Heart right ventricle (tissue), 16 donors: ENCODE results near the gene GTF2F1. TPM values are rescaled to one million over a fixed set of nuclear protein-coding genes. Genes with fewer than 3 reads are reported as not detected.

ENCODE experiments used
- ATAC-seq, 8 donors: fragments of 200-7000 bp; cut with Tn5 transposase; one replicate each; pipeline ENCODE4 v1.9.1; 2020; ENCODE audit warnings: mild to moderate bottlenecking in 8 of 8, moderate library complexity in 8 of 8, moderate number of reproducible peaks in 1 of 8
- DNase-seq, 2 donors: peaks; one replicate each; pipeline ENCODE4 v3.0.0-alpha.2; 2020
- H3K27ac ChIP-seq, 10 donors: fragments of 200-600 bp; sonication (generic) in 2 of 10; one replicate each; pipeline versions ENCODE4 v1.5.0 to v1.8.0; 2020 to 2022; ENCODE audit warnings: mild to moderate bottlenecking in 3 of 10
- H3K27me3 ChIP-seq, 7 donors: fragments of 200-600 bp; one replicate each; pipeline ENCODE4 v1.8.0; 2021 to 2022; ENCODE audit warnings: mild to moderate bottlenecking in 2 of 7
- H3K36me3 ChIP-seq, 9 donors: fragments of 200-600 bp; sonication (generic) in 1 of 9; one replicate each; pipeline versions ENCODE4 v1.5.0 to v1.8.0; 2020 to 2022; ENCODE audit warnings: mild to moderate bottlenecking in 2 of 9
- H3K4me1 ChIP-seq, 9 donors: fragments of 200-600 bp; sonication (generic) in 1 of 9; one replicate each; pipeline versions ENCODE4 v1.5.0 to v1.8.0; 2020 to 2022; ENCODE audit warnings: mild to moderate bottlenecking in 4 of 9
- H3K4me3 ChIP-seq, 10 donors: fragments of 200-600 bp; sonication (generic) in 2 of 10; one replicate each; pipeline versions ENCODE4 v1.5.0 to v1.8.0; 2020 to 2022; ENCODE audit warnings: mild to moderate bottlenecking in 7 of 10, moderate library complexity in 2 of 10
- H3K9me3 ChIP-seq, 11 donors: fragments of 200-600 bp in 10 of 11; sonication (generic) in 2 of 11; one replicate each; pipeline versions ENCODE4 v1.5.0 to v1.8.0; 2013 to 2022; ENCODE audit warnings: mild to moderate bottlenecking in 2 of 11, control low read depth in 1 of 11, moderate library complexity in 1 of 11
- WGBS, 2 donors: extraction: QIAGEN DNeasy Blood & Tissue Kit; methylation state at CpG; one replicate each; pipeline ENCODE4 v1.1.7; 2013; ENCODE audit warnings: inconsistent platforms in 1 of 2; 5-methylcytosine and 5-hydroxymethylcytosine counted together
- intact Hi-C, 10 donors: fragments of 100-400 bp; cut with DNase I; formaldehyde crosslinking; loops; one replicate each; pipeline versions ENCODE4 v1.11.1 to v1.14.2; 2022
- long read RNA-seq, 3 donors: library from polyadenylated mRNA; unstranded; transcript quantifications; one replicate each; pipeline ENCODE4 v2.0.0, GENCODE V29; 2020 to 2021
- polyA plus RNA-seq, 2 donors: library from polyadenylated mRNA; stranded (reverse); fragments of 200-250 nt; gene quantifications; one replicate each; pipeline ENCODE4 v1.2.3, GENCODE V29; 2013
- total RNA-seq, 10 donors: library from RNA; stranded (reverse); fragmentation: NEBNext Ultra II Directional in 3 of 10; extraction: Animal tissue kit (Norgen Biotek cat#: 25700) in 3 of 10; gene quantifications; one replicate each; pipeline versions ENCODE4 v1.2.1 to v1.2.4, GENCODE V29; 2021 to 2023
- TF ChIP-seq, protein P1 (sequence below), 9 donors: fragments of 200-600 bp; sonication (generic) in 2 of 9; IDR thresholded peaks; one replicate each; pipeline versions ENCODE4 v1.5.0 to v1.8.0; 2021 to 2022; ENCODE audit warnings: antibody characterized with exemption in 9 of 9, mild to moderate bottlenecking in 5 of 9, moderate library complexity in 1 of 9
- donor health status: Arrhythmogenic right ventricular cardiomyopathy.
- donor health status: ischemic (EF 13 %, LVEDD 7.1; RV severe dilation, severe dysfunction).
- donor health status: healthy with polysubstance abuse.
- donor health status: DM: no; HTN: yes; CAD: no.
- donor health status: DM: no; HTN: no; CAD: no.
- donor health status: ischemic (EF 25% LVEDD 6.9; RV normal size, moderate dysfunction).
- donor health status: ischemic (EF 25% LVEDD 5.7; RV mildly dilated, moderate dysfunction).
- donor health status: healthy.
- donor health status: DM: yes; HTN: yes; CAD: no.
- donor health status: Ischemic cardiomyopathy.
- donor health status: ischemic (EF 35%, LVEDD 5.7; RV mildly dilated, moderate dysfunction).
- donor health status: nonischemic (EF 11% LVEDD 7.7; RV severe dilation, severe dysfunction).
- donor health status: DM: yes; HTN: yes; CAD: no.
- donor health status: PGD.
- donor health status: ischemic (EF 29% LVEDD 5.4; RV normal size, mild dysfunction).
- donor health status: nonischemic (EF 23%, LVEDD 6.1; RV moderate dilation, normal function).

Gene GTF2F1, protein sequence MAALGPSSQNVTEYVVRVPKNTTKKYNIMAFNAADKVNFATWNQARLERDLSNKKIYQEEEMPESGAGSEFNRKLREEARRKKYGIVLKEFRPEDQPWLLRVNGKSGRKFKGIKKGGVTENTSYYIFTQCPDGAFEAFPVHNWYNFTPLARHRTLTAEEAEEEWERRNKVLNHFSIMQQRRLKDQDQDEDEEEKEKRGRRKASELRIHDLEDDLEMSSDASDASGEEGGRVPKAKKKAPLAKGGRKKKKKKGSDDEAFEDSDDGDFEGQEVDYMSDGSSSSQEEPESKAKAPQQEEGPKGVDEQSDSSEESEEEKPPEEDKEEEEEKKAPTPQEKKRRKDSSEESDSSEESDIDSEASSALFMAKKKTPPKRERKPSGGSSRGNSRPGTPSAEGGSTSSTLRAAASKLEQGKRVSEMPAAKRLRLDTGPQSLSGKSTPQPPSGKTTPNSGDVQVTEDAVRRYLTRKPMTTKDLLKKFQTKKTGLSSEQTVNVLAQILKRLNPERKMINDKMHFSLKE
- total RNA-seq (10 to 100 TPM; 26.4 to 36.4 (median 30.8) TPM), polyA plus RNA-seq (10 to 100 TPM; 23.3 to 44.8 TPM)
- long read RNA-seq, donor 1, transcript GTF2F1-201 (13 exons, 2,731 nt), result major isoform, 27 of 59 reads
- long read RNA-seq, donor 1, partial matches to known transcripts, result 15 of 59 reads
- long read RNA-seq, donor 1, other reads (novel, unspliced or antisense), result 17 of 59 reads
- long read RNA-seq, donor 2, transcript GTF2F1-201 (13 exons, 2,731 nt), result major isoform, 42 of 67 reads
- long read RNA-seq, donor 2, partial matches to known transcripts, result 18 of 67 reads
- long read RNA-seq, donor 2, other reads (novel, unspliced or antisense), result 7 of 67 reads
- long read RNA-seq, donor 3, transcript GTF2F1-201 (13 exons, 2,731 nt), result major isoform, 95 of 126 reads
- long read RNA-seq, donor 3, partial matches to known transcripts, result 16 of 126 reads
- long read RNA-seq, donor 3, other reads (novel, unspliced or antisense), result 15 of 126 reads

DNA sequence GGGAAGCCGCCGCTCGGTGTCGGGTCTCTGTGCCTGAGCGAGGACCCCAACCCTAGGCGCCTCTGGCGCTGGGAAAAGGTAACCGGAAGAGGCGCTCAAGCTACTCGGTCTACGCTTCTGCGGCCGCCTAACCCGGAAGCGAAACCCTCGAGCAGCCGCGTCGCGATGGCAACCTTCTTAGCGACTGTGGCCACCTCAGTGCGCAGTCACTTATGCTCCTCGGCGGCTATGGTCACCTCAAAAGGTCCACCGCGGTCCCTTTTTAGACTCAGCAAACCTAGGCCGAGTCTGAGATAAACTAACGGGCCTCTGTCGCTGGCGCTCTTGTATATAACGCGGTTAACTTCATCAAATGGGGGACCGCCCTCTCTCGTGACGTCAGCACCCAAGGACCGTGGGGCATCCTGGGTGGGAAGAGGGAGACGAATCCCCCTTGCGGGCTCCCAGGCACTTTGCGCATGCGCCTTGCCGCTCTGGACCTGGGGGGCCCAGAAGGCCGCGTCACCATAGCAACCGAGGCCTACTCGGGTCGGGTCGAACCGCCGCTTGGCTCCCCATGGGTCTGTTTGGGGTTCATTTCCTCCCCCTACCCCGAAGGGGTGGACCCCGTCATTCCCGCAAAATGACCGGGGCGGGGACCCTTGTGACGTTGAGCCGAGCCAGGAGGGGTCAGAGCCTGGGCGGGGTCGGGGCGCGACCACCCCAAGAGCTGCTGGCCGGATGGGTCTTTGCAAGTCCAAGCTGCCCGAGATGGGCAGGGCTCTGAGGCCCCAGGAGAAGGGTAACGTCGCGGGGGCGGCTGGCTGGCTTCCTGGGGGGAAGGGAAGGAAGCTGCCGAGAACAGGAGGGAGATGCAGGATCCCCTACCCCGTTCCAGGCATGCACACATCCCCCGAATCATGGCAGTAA lies at the start of gene GTF2F1:
TSS of gene GTF2F1 (minus strand) at position 91 of the 909 bp plus-strand sequence. CDS start 169 bp downstream, outside the sequence.
- intact Hi-C loops, result loop anchor here in 3 of 10 donors (1.0 to 2.0 kb wide), 3 partner anchors 21 to 32 kb away; partner anchors contain the start of genes ALKBH7 (in 1 of the 3) and KHSRP (in 1 of the 3)
- Histone ChIP-seq H3K27me3 (no peaks in the 10 kb centered on the region), H3K27ac (peak within 1 kb of the TSS; percentile 82 to 98 (median 96)), H3K4me1 (peaks cover 0 to 19% (median 12%) of the 10 kb centered on the region in 9 donors), H3K36me3 (peaks cover 0 to 36% (median 12%) of the 10 kb centered on the region in 9 donors), H3K9me3 (no peaks in the 10 kb centered on the region), H3K4me3 (peak within 1 kb of the TSS; percentile 51 to 97 (median 79))
- peak; percentile 93 to 97 (median 95) for ATAC-seq
- DNase-seq, result peak; percentile 96
- TF ChIP-seq, protein P1, sequence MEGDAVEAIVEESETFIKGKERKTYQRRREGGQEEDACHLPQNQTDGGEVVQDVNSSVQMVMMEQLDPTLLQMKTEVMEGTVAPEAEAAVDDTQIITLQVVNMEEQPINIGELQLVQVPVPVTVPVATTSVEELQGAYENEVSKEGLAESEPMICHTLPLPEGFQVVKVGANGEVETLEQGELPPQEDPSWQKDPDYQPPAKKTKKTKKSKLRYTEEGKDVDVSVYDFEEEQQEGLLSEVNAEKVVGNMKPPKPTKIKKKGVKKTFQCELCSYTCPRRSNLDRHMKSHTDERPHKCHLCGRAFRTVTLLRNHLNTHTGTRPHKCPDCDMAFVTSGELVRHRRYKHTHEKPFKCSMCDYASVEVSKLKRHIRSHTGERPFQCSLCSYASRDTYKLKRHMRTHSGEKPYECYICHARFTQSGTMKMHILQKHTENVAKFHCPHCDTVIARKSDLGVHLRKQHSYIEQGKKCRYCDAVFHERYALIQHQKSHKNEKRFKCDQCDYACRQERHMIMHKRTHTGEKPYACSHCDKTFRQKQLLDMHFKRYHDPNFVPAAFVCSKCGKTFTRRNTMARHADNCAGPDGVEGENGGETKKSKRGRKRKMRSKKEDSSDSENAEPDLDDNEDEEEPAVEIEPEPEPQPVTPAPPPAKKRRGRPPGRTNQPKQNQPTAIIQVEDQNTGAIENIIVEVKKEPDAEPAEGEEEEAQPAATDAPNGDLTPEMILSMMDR (IDR thresholded peaks at IDR 0.05), result peak in 5 of 9 donors; percentile 1 to 45 (median 30)
- WGBS, 2 donors, result 0% methylated on average over 69 of the region's 69 CpGs

DNA sequence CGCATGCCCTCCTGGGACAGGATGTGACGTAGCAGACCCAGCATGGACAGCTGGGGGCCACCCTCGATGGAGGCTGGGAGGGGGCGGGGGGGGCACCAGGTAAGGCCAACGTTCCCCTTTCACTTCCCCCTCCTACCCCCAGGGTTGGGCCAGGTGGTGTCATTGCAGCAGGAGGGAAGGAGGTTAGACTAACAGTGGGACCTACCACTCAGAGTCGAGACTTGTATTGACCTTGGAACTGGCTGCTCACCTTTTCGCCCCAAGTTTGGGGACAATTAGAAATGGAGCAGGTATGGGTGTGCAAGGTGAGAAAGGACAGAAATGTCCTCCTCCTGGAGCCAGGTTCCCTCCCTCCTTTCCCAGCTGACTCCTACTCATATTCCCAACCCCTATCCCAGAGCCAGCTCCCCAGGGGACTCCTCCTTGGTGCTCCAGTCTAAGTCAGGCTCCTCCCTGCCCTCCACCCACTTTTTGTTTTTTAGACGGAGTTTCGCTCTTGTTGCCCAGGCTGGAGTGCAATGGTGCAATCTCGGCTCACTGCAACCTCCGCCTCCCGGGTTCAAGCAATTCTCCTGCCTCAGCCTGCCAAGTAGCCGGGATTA lies 49.2 kb upstream of the GTF2F1 start:
- Histone ChIP-seq H3K36me3 (peaks cover 0 to 26% (median 7%) of the 10 kb centered on the region in 9 donors), H3K27me3 (no peaks in the 10 kb centered on the region), H3K27ac (no peak overlapping the region), H3K4me1 (no peaks in the 10 kb centered on the region), H3K9me3 (peaks cover 0 to 23% (median 0%) of the 10 kb centered on the region in 11 donors), H3K4me3 (no peak overlapping the region)
- ATAC-seq (peak in 1 of 8 donors; percentile 48), DNase-seq (no peak)
- intact Hi-C loops, result no loop called here
- TF ChIP-seq, protein P1 (IDR thresholded peaks at IDR 0.05), result no peak
- WGBS, 2 donors, result 87 to 88% methylated on average over 13 of the region's 13 CpGs

- no peaks in the 10 kb centered on the region for H3K27me3 ChIP-seq
- intact Hi-C loops, result no loop called here
- H3K9me3 ChIP-seq, result peaks cover 0 to 10% (median 0%) of the 10 kb centered on the region in 11 donors
- H3K4me3 ChIP-seq, result no peak overlapping the region
- TF ChIP-seq, protein P1 (IDR thresholded peaks at IDR 0.05), result no peak
- H3K4me1 ChIP-seq, result no peaks in the 10 kb centered on the region
- DNase-seq (no peak), ATAC-seq (no peak)
- peaks cover 0 to 13% (median 7%) of the 10 kb centered on the region in 9 donors for H3K36me3 ChIP-seq
- H3K27ac ChIP-seq, result no peak overlapping the region
- WGBS, 2 donors, result 85 to 91% methylated on average over 3 of the region's 3 CpGs
These were observed 47.9 kb upstream of the GTF2F1 start for GRCh38 chr19:6440905-6441304.
